MG63 (cell line): ENCODE measurements around the gene CCDC33. TPM values are rescaled to one million over a fixed set of nuclear protein-coding genes. Genes with fewer than 3 reads are reported as not detected.

Source experiments
- DNase-seq: peaks from one replicate; pipeline ENCODE4 v3.0.0-alpha.2; 2020
- H3K27me3 ChIP-seq: fragments of 250-450 bp; sonication (Bioruptor Pico); 2 replicates; pipeline ENCODE4 v1.5.1; 2020; ENCODE audit warnings: mild to moderate bottlenecking, moderate library complexity
- H3K36me3 ChIP-seq: fragments of 250-450 bp; sonication (Bioruptor Pico); 2 replicates; pipeline ENCODE4 v1.5.1; 2020; ENCODE audit warnings: mild to moderate bottlenecking, moderate library complexity
- H3K4me3 ChIP-seq: fragments of 250-450 bp; sonication (Bioruptor Pico); 2 replicates; pipeline ENCODE4 v1.5.1; 2020; ENCODE audit warnings: mild to moderate bottlenecking, moderate library complexity
- H3K9me3 ChIP-seq: fragments of 250-450 bp; sonication (Bioruptor Pico); 2 replicates; pipeline ENCODE4 v1.5.1; 2020; ENCODE audit warnings: mild to moderate bottlenecking, moderate library complexity
- total RNA-seq: library from RNA; depleted of rRNA; stranded (reverse); fragments of >200 nt; shearing (Covaris generic); gene quantifications from 2 replicates; pipeline ENCODE4 v1.2.3, GENCODE V29; 2014; ENCODE audit warnings: low replicate concordance; rRNA removed

CCDC33 gene
- total RNA-seq, 1 experiment from 2014 or later, result not detected

DNA sequence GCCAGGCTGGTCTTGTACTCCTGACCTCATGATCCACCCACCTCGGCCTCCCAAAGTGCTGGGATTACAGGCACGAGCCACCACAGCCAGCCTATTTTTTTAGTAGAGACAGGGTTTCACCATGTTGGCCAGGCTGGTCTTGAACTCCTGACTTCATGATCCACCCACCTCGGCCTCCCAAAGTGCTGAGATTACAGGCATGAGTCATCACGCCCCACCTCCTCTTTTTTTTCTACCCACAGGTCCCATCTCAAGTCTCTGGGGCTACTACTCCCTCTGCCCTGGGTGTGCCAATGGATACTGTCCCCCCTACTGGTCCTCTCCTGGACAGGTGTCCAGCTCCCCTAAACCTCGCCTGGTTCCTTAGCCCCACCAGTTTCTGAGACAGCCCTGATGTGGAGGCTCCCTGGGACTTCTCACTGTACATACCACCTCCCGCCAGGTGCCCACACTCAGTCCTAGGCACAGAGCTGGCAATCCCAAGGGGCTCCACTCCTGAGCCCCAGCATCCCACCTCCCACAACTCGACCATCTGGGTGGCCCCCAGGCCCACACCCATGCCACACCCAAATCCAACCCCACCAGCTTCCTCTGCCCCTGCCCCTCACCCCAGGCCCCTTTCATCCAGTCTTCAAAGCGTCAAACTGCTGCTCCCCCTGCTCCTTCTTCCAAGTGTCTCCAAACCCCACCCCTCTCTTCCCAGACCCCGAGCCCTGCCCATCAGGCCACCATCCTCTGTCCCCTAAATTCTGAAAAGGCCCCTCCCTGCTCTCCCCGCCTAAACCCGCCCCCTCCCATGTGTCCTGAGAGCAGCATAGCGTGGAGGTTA is 144.4 kb downstream of the CCDC33 start:
- Histone ChIP-seq H3K27me3 (no peaks in the 10 kb centered on the region), H3K4me3 (no peak overlapping the region), H3K9me3 (no peaks in the 10 kb centered on the region), H3K36me3 (no peaks in the 10 kb centered on the region)
- no peak for DNase-seq

DNA sequence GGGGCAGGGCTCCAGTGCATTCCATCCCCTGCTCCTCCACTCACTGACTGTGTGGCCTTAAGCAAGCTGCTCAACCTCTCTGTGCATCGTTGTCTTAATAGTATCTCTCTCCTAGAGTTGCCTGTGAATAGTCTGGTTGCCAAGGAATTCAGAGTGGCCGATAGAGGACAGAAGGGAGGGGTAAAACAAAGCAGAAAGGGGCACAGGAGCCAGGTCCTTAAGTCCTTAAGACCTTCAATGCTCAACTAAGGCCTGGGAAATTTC is 145.0 kb downstream of the CCDC33 start:
- Histone ChIP-seq H3K36me3 (no peaks in the 10 kb centered on the region), H3K27me3 (no peaks in the 10 kb centered on the region), H3K4me3 (no peak overlapping the region), H3K9me3 (no peaks in the 10 kb centered on the region)
- DNase-seq, result no peak

DNA sequence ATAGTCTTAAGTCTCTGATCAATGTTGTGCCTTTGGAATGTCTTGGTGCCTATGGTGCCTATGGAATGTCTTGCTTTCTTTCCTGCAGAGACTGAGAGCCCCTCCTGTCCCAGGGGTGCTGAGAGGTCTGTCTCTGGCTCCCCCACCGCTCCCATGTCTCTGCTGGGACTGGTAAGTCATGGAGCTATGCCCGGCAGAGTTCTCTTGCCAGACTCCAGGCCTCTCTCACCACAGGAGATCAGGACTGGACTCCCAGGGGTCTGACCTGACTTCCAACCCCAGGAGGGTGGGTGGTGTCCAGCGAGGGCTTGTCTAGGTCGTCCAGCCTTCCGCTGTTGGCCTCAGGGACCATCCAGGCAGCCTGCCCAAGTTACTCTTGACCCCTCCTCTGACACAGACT is 145.4 kb downstream of the CCDC33 start:
- Histone ChIP-seq H3K4me3 (no peak overlapping the region), H3K9me3 (no peaks in the 10 kb centered on the region), H3K27me3 (no peaks in the 10 kb centered on the region), H3K36me3 (no peaks in the 10 kb centered on the region)
- DNase-seq, result peak; percentile 61

DNA sequence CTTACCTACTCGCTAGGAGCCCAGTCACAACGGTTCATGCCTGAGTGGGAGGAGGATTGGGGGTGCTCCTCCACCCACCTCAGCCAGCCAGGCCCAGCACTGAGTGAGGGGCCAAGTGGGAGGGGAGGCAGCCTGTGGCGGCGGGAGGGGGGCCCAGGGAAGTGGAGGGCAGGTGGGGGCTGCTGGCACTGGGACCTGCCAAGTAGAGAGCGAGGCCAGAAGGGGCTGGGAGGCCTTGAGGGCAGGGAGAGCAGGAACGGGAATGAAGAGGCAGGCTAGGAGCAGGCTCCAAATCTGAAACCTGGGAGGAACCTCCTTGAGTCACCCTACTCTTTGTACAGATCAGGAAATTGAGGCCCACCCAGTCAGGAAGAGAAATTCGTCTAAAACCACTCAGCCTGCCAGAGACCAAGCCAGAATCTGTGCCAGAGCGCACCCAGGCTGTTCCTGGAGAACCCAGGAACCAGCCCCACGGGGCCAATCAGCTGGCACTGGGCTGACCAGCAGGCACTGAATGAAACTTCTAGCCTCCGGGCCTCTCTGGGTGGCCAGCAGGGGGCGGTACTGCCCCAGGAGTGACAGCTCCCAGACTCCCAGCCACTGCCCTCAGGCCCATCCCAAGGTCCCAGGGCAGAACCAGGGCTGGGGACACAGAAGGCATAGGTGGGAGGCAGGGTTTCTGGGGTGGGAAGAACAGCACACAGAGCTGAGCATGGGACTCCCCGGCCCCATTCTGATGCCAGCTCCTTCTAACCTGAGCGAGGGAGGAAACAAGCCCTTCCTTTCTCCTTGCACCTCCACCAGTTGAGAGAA is 146.1 kb downstream of the CCDC33 start:
- peak; percentile 91 for DNase-seq
- H3K4me3 ChIP-seq, result no peak overlapping the region

DNA sequence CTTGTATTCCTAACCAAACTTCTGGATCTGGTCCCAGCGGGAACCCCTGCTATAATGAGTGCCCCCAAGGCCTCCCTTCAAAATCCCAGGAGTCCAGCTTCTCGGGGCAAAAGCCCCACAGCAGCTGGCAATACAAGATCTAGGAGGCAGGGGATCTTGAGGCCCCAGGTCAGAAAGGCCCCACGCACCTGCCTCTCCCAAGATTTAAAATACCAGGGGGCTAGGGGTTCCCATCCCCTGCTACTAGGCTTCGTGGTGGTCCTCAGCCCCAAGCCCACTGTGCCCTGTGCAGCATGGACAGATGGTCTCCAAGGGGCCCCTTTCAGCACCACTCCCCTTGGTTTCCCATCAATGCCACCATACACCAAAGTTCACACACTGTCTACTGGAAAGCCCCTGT is 147.2 kb downstream of the CCDC33 start:
- H3K4me3 ChIP-seq, result no peak overlapping the region
- no peaks in the 10 kb centered on the region for H3K9me3 ChIP-seq
- DNase-seq, result no peak
- no peaks in the 10 kb centered on the region for H3K27me3 ChIP-seq
- no peaks in the 10 kb centered on the region for H3K36me3 ChIP-seq

More for the DNA sequence above, 146.1 kb downstream of the CCDC33 start:
- Histone ChIP-seq H3K9me3 (no peaks in the 10 kb centered on the region), H3K27me3 (no peaks in the 10 kb centered on the region), H3K36me3 (no peaks in the 10 kb centered on the region)

DNA sequence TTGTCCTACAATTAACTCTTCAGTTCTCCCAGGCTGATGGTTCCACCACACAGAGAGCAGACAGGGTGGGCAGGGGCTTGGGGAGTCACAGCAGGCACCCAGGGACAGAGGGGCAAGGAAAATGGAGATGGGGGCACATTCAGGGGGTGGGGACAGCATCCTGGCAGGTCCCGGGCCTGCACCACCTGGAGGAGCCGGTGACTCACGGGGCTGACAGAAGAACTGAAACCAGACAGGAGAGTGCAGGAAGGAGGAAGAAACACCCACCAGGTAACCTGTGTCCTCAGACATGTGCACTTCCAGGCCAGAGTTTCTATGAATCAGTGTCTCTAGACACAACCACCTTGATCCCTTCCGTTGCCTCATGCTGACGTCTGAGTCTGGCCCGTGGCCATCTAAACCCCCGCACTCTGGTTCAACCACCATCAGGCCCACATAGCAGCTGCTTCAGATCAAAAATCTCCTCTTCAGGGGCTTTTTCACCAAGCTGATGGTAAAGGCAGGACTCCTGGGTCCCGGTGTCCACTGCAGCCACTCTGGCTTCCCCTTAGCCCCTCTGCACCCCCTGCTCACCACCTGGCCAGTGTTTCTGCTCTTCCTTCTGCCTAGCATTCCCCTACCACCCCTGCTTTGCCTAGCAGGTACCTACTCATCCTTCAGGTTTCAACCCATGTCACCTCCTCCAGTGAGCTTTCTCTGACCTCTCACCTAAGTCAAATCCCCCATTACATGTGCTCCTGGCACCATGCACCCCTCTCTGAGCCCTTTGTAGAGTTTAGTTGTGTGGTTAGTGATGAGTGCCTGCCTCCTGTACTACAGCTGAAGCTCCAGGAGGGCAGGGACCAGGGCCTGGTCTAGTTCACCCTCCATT is 147.8 kb downstream of the CCDC33 start:
- no peak for DNase-seq
- H3K9me3 ChIP-seq, result no peaks in the 10 kb centered on the region
- no peaks in the 10 kb centered on the region for H3K27me3 ChIP-seq
- no peaks in the 10 kb centered on the region for H3K36me3 ChIP-seq
- no peak overlapping the region for H3K4me3 ChIP-seq

DNA sequence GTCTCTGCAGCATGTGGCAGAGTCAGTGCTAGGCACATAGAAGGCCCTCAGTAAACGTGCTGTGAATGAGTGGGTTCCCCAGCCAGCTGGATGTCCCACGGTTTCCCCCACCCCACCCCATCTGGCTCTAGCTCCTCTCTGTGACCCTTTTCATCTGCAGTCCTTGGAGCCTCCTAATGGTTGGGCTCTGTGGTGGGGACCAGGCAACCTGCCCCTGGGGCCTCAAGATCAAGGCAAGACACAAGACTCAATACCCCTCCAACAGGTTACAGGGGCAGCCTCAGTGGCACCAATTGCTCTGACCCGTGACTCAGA is 148.4 kb downstream of the CCDC33 start:
- Histone ChIP-seq H3K9me3 (no peaks in the 10 kb centered on the region), H3K4me3 (no peak overlapping the region), H3K36me3 (no peaks in the 10 kb centered on the region), H3K27me3 (no peaks in the 10 kb centered on the region)
- DNase-seq, result no peak

DNA sequence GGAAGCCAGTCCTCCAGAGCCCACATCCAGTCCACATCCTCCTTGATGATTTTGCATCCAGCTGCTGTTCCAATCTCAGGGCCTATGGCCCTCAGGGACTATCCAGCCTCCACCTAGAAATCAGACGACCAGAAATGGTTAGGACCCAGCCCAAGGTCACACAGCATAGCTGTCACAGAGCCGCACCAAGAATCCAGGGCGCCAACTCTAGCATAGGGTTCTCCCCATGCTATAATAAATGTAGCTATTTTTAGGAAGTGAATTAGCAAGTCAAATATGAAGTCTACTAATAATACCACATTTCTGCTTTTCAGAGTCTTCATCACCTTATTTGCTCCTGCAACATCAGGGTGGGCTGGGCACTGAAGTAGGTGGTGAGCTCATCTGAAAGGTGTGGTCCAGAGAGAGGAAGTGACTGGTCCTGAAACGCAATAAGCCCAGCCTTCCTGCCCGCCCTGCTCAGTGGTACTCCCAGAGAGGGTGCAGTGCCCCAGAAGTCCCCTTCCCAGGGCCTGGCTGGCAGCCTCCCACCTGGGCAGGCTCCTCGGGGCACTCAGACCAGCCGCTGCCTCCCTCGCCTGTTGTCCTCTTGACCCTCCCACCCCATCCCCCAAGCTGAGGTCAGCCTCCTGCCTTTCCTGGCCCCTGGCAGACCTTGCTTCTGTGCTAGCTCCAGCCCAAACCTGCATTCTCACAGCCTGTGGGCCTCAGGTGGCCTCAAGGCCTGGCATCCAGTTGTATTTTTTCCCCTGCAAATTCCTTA is 148.9 kb downstream of the CCDC33 start:
- no peak overlapping the region for H3K4me3 ChIP-seq
- H3K36me3 ChIP-seq, result no peaks in the 10 kb centered on the region
- no peaks in the 10 kb centered on the region for H3K9me3 ChIP-seq
- no peaks in the 10 kb centered on the region for H3K27me3 ChIP-seq
- DNase-seq, result peak; percentile 69

DNA sequence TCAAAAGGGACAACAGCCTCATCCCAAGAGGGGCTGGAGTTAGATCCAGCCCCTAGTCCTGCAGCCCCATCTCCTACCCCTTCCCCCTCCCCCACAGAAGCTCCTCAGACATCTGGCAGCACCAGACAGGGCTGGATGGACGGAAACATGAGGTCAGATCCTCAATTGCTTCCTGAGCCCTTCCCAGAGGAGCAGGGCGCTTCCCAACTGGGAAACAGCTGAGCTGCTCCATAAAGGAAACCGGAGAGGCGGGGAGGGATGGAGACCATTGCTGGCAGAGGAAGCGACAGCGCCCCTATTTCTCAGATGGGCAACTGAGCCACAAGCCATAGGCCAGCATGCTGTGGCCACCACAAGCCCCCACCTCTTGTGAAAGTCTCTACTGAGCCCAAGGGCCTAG is 149.6 kb downstream of the CCDC33 start:
- H3K9me3 ChIP-seq, result no peaks in the 10 kb centered on the region
- H3K4me3 ChIP-seq, result no peak overlapping the region
- H3K36me3 ChIP-seq, result no peaks in the 10 kb centered on the region
- H3K27me3 ChIP-seq, result no peaks in the 10 kb centered on the region
- DNase-seq, result no peak

Other genes with a start within 250 kb of the CCDC33 start
- gene STOML1, start 244.0 kb upstream of the CCDC33 start, total RNA-seq, result 45.3 and 53.1 TPM in 2 replicates
- 19.5 and 39.8 TPM in 2 replicates for gene PML, start 241.6 kb upstream of the CCDC33 start, total RNA-seq
- not detected in 2 replicates for gene GOLGA6A, start 153.8 kb upstream of the CCDC33 start, total RNA-seq
- not detected in 2 replicates for gene ISLR2, start 105.7 kb upstream of the CCDC33 start, total RNA-seq
- not detected in 2 replicates for gene ISLR, start 62.6 kb upstream of the CCDC33 start, total RNA-seq
- 1.4 and 1.9 TPM in 2 replicates for gene STRA6, start 33.5 kb upstream of the CCDC33 start, total RNA-seq
- 0.30 and 6.3 TPM in 2 replicates for gene CYP11A1, start 131.3 kb downstream of the CCDC33 start, total RNA-seq
- gene SEMA7A, start 197.6 kb downstream of the CCDC33 start, total RNA-seq, result 10.5 and 12.0 TPM in 2 replicates
- gene UBL7, start 224.8 kb downstream of the CCDC33 start, total RNA-seq, result 90.0 and 116 TPM in 2 replicates